MG63 (cell line): ENCODE measurements around the gene ZBTB16. TPM values are rescaled to one million over a fixed set of nuclear protein-coding genes. Genes with fewer than 3 reads are reported as not detected.
A peak's percentile ranks its signal among the peaks of the same experiment; 100 is the strongest.

Experiments used
- DNase-seq: peaks from one replicate; pipeline ENCODE4 v3.0.0-alpha.2; 2020
- H3K27me3 ChIP-seq: fragments of 250-450 bp; sonication (Bioruptor Pico); 2 replicates; pipeline ENCODE4 v1.5.1; 2020; ENCODE audit warnings: mild to moderate bottlenecking, moderate library complexity
- H3K36me3 ChIP-seq: fragments of 250-450 bp; sonication (Bioruptor Pico); 2 replicates; pipeline ENCODE4 v1.5.1; 2020; ENCODE audit warnings: mild to moderate bottlenecking, moderate library complexity
- H3K4me3 ChIP-seq: fragments of 250-450 bp; sonication (Bioruptor Pico); 2 replicates; pipeline ENCODE4 v1.5.1; 2020; ENCODE audit warnings: mild to moderate bottlenecking, moderate library complexity
- H3K9me3 ChIP-seq: fragments of 250-450 bp; sonication (Bioruptor Pico); 2 replicates; pipeline ENCODE4 v1.5.1; 2020; ENCODE audit warnings: mild to moderate bottlenecking, moderate library complexity
- total RNA-seq: library from RNA; depleted of rRNA; stranded (reverse); fragments of >200 nt; shearing (Covaris generic); gene quantifications from 2 replicates; pipeline ENCODE4 v1.2.3, GENCODE V29; 2014; ENCODE audit warnings: low replicate concordance

Gene ZBTB16
- total RNA-seq, 1 experiment from 2014 or later, result not detected

DNA sequence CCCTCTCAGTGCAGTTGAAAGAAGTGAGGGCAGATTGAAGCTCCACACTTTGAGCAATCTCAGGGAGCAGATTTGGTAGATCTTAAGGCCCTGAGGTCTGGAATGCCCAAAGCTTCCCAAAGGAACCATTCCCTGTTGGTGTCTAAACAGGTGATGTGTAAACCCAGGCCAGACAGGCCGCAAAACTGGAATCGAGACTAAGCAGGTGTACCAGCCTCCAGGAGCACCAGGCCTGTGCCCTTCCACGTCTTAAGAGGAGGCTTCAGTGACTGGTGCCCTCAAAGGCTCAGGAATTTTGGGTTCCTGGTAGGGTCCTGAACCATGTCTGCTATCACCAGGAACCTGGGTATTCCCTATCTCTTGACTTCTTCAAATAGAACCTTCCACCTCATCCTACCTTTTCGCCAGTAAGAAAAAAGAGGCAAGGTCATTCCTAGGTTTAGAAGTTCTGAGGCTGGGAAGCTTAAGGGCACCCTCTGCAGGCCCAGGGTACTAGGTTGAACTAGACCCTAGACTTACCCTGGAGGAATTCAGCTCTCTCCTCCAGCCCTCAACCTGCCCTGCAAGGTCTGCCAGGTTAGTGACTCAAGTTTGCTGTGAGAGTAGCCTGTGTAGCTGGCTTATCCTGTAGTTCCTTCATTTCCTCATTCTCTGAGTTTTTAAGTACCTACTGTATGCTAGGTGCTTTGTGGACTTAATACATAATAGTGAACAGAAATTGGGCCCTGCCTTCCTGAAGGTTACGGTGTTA lies 136.6 kb downstream of the ZBTB16 start:
- H3K4me3 ChIP-seq, result no peak overlapping the region
- DNase-seq, result peak; percentile 11
- H3K27me3 ChIP-seq, result no peaks in the 10 kb centered on the region
- no peaks in the 10 kb centered on the region for H3K36me3 ChIP-seq
- H3K9me3 ChIP-seq, result no peaks in the 10 kb centered on the region

DNA sequence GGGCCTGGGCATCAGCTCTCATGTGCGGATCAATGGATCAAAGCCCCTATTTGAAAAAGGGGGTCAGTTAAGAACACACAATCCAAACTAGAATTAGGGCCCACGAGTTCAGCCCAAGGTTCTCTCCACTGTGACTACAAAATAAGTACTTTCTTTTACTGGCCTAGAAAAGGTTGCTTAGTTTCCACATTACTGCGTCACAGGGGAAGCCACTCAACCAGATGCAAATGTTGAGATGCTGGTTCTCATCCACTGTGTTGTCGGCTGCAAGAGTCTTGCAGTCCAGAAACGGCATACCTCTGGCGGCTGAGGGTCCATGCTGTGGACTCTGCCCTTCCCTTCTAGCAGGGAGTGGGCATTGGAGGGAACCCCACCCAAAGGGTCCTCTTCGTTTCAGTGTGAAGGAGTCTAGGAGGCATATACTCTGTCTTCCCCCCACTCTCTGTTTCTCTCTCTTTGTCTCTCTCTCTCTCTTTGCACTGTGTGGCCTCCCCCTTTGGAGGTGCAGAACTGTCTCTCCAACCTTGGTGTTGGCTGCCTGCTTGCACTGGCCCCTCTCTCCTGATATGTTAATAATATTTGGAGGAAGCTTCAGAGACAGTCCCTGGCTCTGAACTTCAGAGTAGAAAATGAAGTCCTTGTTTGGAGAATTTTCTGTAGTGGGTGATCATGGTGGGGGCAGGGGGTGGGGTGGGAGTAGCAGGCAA lies 137.6 kb downstream of the ZBTB16 start:
- H3K27me3 ChIP-seq, result no peaks in the 10 kb centered on the region
- no peak for DNase-seq

DNA sequence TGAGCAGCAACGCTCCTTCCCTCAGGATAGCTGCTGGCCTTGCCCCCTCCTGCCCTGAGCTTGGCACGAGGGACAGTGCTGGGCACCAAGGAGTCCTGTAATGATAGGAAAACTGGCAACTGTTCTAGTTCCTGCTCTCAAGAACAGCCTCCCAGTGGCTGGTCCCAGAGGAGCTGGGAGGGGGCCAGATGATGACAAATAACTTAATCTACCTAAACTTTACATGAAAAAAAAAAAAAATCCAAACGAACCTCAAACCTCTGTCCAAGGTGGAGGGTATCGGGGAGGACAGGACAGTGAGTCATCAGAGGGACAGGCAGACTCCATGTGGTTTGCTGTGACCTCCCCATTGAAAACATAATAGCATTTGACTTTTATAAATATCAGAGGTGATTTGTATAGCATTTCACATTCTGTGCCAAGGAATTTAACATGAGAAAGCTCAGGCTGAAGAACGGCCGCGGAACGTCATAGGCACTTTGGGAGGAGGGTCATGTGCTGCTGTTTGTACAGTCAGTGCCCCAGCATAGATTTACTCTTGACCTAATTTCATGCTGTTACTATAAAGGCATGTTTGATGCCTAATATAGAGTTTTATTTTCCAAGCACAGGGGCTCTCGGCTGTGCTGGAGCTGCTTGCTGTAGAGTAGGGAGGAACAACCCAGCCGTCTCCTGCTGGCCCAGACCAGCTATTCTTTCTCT lies 138.4 kb downstream of the ZBTB16 start:
- Histone ChIP-seq H3K4me3 (no peak overlapping the region), H3K27me3 (no peaks in the 10 kb centered on the region), H3K9me3 (no peaks in the 10 kb centered on the region), H3K36me3 (no peaks in the 10 kb centered on the region)
- peak; percentile 91 for DNase-seq

More for the DNA sequence above, 137.6 kb downstream of the ZBTB16 start:
- Histone ChIP-seq H3K36me3 (no peaks in the 10 kb centered on the region), H3K9me3 (no peaks in the 10 kb centered on the region), H3K4me3 (no peak overlapping the region)

DNA sequence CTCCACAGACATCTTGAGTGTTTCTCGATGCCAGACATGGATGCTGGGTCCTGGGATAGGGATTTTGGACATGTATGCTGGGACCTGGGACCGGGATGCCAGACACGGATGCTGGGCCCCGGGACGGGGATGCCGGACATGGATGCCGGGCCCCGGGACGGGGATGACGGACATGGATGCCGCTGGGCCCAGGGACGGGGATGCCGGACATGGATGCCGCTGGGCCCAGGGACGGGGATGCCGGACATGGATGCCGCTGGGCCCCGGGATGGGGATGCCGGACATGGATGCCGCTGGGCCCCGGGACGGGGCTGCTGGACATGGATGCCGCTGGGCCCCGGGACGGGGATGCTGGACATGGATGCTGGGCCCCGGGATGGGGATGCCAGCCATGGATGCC lies 139.5 kb downstream of the ZBTB16 start:
- H3K4me3 ChIP-seq, result no peak overlapping the region
- no peaks in the 10 kb centered on the region for H3K9me3 ChIP-seq
- no peak for DNase-seq
- no peaks in the 10 kb centered on the region for H3K36me3 ChIP-seq
- H3K27me3 ChIP-seq, result no peaks in the 10 kb centered on the region

DNA sequence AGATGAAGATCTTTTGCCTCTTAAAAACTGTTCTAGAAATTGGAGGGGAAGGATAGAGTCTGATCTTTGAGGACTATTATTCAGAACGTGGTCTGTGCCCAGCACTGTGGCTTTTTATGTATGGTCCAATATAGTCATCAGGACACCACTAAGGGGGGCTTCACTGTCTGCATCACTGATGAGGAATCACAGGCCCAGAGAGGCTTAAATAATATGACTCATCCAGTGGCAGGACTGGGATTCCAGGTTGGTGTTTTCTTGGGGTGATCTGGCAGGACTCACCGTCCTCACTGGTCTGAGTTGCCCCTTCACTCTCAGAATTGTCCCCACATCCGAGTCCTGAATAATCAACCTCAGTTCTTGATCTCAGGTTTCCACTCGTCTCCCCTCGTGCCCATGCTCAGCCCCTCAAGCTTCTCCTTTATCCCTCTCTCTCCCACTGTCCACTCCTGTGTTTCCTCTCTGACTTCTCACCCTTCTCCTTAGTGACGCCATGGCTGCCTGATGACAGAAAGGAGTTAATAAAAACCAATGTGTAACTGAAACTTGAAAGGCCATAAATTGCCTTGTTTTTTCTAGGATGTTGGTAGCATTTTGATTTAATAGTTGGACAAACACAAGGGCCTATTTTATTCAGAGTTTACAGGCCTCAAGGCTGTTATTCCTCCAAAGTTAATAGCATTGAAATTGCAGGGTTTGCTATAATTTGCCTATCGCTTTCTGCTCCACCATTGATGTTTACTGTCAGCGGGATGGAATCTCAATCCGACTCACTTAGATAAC lies 141.0 kb downstream of the ZBTB16 start:
- no peak for DNase-seq
- H3K27me3 ChIP-seq, result no peaks in the 10 kb centered on the region
- no peaks in the 10 kb centered on the region for H3K36me3 ChIP-seq
- H3K9me3 ChIP-seq, result no peaks in the 10 kb centered on the region
- no peak overlapping the region for H3K4me3 ChIP-seq

DNA sequence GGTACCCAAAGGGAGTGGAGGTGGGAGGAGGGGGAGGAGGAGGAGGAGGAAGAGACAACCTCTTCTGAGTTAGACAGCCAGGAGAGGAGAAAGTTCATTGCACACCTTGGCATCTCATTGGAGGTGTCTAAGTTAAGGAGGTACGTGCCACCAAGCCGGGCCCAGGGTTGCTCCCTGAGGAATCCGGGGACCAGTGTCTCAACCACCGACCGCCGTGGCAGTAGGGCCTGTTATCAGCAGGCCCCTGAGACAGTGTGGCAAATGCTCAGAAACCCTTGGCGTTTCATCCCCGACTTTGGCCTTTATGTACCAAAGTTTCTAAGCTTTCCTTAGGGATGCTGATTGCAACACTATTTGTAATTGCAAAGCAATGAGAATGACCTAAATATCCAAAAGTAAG lies 141.7 kb downstream of the ZBTB16 start:
- H3K36me3 ChIP-seq, result no peaks in the 10 kb centered on the region
- H3K27me3 ChIP-seq, result no peaks in the 10 kb centered on the region
- no peak for DNase-seq
- no peaks in the 10 kb centered on the region for H3K9me3 ChIP-seq
- no peak overlapping the region for H3K4me3 ChIP-seq

DNA sequence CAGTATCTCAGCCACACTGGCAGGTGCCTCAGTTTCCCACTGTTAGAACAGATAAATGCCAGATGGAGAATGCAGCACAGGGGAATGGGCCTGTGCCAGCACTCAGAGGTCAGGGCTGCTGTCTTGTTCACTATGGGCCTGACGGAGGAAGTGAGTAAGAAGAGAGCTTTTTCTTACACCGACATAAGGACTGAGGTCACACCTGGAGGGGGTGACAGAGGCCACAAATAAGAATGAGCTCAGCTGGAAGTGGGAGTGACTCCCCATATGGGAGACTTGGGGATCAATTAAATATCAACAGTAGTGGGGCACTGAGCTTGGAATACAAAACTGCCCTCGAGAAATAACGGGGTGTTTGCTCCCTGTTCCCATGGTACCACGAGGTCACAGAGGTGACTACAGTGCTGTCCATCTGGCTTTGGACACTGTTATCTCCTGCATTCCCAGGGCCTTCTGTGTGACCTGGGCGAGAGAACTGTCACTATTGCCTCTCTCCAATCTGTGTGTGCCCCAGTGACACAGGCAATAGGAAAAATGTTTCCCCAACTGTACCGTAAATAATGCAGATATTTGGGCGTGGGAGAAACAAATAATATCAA lies 142.6 kb downstream of the ZBTB16 start:
- no peak for DNase-seq
- Histone ChIP-seq H3K27me3 (no peaks in the 10 kb centered on the region), H3K9me3 (no peaks in the 10 kb centered on the region)

DNA sequence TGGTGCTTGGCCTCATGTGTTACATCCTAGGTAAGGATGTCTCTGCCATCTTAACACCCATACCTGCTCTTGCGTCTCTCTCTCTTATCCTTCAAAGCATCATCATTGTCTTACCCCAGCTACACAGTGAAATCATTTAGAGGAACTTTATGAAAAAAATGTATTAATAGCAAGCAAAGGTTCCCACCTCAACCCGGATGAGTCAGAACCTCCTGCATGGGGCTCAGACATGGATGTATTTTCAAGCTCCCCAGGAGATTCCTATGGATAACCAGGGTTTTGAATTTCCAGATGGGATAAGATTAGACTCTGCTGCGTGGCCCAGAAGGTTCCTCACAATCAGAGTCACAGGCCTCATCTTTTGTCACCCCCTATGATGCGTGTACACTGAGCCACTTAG lies 147.6 kb downstream of the ZBTB16 start:
- Histone ChIP-seq H3K36me3 (no peaks in the 10 kb centered on the region), H3K9me3 (no peaks in the 10 kb centered on the region), H3K4me3 (no peak overlapping the region), H3K27me3 (no peaks in the 10 kb centered on the region)
- no peak for DNase-seq

More for the DNA sequence above, 142.6 kb downstream of the ZBTB16 start:
- no peaks in the 10 kb centered on the region for H3K36me3 ChIP-seq
- H3K4me3 ChIP-seq, result no peak overlapping the region

DNA sequence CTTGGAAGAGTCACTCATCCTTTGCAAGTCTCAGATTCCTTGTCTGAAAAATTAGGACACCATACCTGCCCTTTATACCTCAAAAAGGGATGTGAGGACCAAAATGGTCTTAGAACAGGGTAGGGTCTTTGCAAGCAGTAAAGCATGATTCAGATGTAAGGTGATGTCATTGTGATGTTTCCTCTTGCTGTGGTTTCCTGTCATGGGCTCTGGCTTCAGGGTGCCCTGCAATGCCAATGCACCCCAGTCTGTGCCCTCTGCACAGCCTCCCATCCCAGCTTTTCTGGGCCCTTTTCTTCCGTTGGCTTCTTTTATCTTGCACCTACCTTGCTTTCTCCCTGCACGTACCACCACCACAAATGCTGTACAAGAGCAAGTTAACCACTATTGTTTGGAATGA lies 148.9 kb downstream of the ZBTB16 start:
- Histone ChIP-seq H3K36me3 (no peaks in the 10 kb centered on the region), H3K27me3 (no peaks in the 10 kb centered on the region), H3K9me3 (no peaks in the 10 kb centered on the region), H3K4me3 (no peak overlapping the region)
- DNase-seq, result no peak

DNA sequence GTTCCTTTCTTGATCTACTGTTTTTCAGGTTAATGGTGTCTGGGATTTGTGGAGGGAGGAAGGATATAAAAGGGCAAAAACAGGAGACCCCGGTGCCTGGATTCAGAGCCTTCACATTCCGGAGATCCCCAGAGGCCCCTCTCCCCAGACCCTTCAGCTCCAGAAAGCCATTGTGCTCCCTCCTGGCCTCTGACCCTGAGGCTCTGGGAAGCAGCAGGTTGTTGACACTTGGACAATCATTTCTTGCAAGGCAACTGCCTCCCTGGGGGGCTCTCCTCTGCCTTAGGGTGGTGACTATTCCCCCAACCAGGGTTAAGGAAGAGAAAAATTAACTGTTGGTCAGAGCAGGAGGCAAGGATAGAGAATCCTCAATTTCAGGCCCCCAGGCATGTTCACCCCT lies 149.8 kb downstream of the ZBTB16 start:
- Histone ChIP-seq H3K9me3 (no peaks in the 10 kb centered on the region), H3K27me3 (no peaks in the 10 kb centered on the region), H3K36me3 (no peaks in the 10 kb centered on the region), H3K4me3 (no peak overlapping the region)
- DNase-seq, result no peak

DNA sequence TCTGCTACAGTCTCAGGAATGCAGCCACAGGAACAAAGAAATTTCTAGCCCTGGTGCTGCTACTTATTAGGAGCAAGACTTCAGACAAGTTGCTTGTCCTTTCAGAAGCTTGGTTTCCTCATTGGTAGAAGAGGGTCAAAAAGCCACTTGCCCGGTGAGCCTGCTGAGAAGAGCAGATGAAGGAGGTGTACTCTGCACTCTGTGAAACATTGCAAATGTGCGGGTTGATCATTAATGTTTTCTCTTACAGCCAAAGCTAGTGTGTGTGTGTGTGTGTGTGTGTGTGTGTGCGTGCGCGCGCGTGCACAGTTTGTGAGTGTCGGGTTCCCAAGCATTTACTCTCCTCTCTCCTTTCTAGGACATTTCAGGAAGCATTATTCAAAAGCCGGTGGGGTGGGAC lies 150.4 kb downstream of the ZBTB16 start:
- no peaks in the 10 kb centered on the region for H3K9me3 ChIP-seq

DNA sequence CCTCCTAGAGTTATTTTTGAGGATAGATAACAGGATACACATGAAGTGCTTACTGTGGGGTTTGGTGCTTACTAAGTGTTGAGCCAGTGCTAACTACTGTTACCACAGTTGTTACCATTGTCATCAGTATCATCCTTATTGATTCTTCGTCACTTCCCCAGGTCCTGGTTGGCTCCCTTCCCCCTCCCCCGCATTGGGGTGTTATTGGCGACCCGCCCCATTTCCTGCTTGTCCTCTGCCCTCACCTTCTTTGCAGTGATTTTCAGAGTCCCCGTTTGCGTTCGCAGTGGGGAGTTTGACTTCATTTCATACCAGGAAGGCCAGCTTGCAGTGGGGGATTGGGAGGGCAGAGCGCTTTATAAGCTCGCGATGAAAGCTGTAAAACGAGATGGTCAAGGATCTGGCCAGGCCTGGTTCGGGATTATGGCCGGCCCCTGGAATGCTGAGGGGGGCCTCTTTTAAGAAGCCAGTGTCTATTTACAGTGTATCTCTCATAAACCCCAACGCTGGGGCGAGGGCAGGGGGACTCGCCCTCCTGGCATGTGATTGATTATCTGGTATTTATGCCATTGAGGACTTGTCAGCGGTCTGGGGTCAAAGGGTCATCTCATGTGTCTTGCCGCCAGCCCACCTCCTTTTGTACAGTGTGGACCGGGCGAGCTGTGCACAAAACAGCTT lies 152.1 kb downstream of the ZBTB16 start:
- DNase-seq, result no peak
- H3K36me3 ChIP-seq, result no peaks in the 10 kb centered on the region
- H3K4me3 ChIP-seq, result no peak overlapping the region
- H3K9me3 ChIP-seq, result no peaks in the 10 kb centered on the region
- H3K27me3 ChIP-seq, result no peaks in the 10 kb centered on the region

More for the DNA sequence above, 150.4 kb downstream of the ZBTB16 start:
- H3K27me3 ChIP-seq, result no peaks in the 10 kb centered on the region
- H3K4me3 ChIP-seq, result no peak overlapping the region
- H3K36me3 ChIP-seq, result no peaks in the 10 kb centered on the region
- DNase-seq, result no peak

DNA sequence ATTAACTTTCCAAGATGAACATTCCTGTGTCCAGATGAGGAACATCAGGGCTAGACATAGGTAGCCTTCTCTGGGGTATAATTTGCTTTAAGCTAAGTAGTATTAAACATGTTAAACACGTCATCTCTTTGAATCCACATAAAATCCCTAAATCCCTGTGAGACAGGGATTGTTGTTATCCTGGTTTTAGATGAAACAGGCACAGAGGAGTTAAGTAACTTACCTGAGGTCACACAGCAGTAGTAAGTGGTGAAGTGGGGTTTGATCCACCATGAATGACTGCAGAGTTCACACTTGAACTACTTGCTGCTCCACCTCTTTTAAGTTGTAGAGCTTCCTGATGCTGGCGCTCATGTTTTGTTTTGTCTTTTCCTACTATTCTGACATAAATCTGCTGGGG lies 154.1 kb downstream of the ZBTB16 start:
- no peak overlapping the region for H3K4me3 ChIP-seq
- no peak for DNase-seq
- no peaks in the 10 kb centered on the region for H3K27me3 ChIP-seq
- H3K9me3 ChIP-seq, result no peaks in the 10 kb centered on the region
- H3K36me3 ChIP-seq, result no peaks in the 10 kb centered on the region

DNA sequence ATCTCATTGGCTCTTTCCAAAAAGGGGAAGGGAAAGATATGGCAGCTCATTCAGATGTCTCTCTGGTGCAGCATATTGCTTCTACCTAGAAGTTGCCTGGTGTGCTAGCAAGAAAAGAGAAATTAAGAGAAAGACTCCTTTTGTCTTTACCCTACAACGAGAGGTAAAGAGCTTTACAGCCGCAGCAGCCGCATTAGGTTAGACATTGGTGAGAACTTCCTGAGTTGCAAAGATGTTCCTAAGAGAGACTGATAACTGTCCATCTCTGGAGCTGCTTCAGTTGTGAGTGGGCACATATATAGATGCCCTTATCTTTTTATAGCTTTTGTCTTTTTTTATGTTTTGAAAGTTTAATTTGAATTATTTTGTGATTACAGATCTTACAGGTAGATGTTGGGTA lies 155.9 kb downstream of the ZBTB16 start:
- Histone ChIP-seq H3K4me3 (no peak overlapping the region), H3K9me3 (no peaks in the 10 kb centered on the region), H3K36me3 (no peaks in the 10 kb centered on the region), H3K27me3 (no peaks in the 10 kb centered on the region)
- no peak for DNase-seq

DNA sequence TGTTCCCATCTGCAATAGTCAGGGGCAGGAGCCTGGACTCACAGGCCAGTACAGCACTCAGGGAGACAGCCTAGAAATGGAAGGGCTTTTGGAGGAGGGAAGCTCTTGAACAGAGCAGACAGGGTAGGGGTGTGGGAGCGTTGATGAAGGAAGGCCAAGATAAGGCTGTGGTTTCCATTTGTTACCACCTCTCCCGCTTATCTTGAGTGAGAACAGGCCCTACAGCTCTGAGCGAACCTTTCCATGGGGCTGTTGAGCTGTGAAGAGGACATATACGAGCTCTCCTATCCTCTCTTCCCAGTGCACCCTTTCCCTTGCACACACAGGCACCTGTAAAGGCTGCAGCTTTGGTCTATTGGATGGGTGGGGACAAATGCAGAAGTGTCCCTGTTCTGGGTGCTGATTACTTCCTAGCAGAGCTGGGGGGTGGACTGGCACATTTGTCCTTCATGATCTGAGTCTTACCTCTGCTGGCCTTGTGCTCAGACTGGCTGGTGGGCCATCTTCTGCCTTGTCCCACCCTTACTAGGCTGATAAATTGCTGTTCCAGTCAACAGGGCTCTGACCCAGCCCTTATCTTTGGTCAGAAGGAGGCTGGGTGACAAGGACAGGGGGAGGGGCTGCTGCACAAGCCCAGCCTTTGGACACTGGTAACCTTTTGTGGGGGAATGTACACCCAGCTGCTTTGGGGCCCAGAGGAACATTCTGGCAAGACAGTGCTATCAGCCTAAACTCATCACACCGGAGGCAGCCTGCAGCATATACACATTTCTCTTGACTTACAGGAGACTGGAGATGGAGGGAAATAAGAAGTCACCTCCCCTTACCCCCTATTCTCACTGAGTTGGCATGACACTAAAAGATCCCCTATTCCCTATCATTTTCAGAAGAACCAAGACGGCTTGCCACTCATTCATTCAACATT lies 156.6 kb downstream of the ZBTB16 start:
- no peak for DNase-seq
- no peaks in the 10 kb centered on the region for H3K9me3 ChIP-seq
- no peaks in the 10 kb centered on the region for H3K36me3 ChIP-seq
- H3K27me3 ChIP-seq, result no peaks in the 10 kb centered on the region
- no peak overlapping the region for H3K4me3 ChIP-seq
